GM10266 (cell line): Measurements from ENCODE around the gene GABRD.

ENCODE experiments used
- DNase-seq: peaks from one replicate; pipeline ENCODE4 v3.0.0; 2012; ENCODE audit errors: extremely low spot score
- CTCF ChIP-seq: IDR thresholded peaks from 2 replicates; pipeline ENCODE4 v1.5.1; 2012; ENCODE audit warnings: mild to moderate bottlenecking, low read depth; ENCODE audit not compliant: control insufficient read depth, insufficient read depth; ENCODE audit errors: missing control alignments

GABRD gene

GRCh38 chr1:2059290-2059953, 40.3 kb downstream of the GABRD start:
- no peak for TF ChIP-seq CTCF
- DNase-seq, result no peak

GRCh38 chr1:2060072-2060471, 40.9 kb downstream of the GABRD start:
- no peak for DNase-seq
- no peak for TF ChIP-seq CTCF

- TF ChIP-seq CTCF, result no peak
- DNase-seq, result no peak
Observed at GRCh38 chr1:2060535-2060934, 41.4 kb downstream of the GABRD start.

- no peak for TF ChIP-seq CTCF
- DNase-seq, result no peak
Observed at GRCh38 chr1:2061065-2061778, 42.1 kb downstream of the GABRD start.

- DNase-seq, result no peak
- no peak for TF ChIP-seq CTCF
Observed at GRCh38 chr1:2065699-2066098, 46.6 kb downstream of the GABRD start.

GRCh38 chr1:2067393-2067792, 48.2 kb downstream of the GABRD start:
- DNase-seq, result no peak
- TF ChIP-seq CTCF, result no peak

- TF ChIP-seq CTCF, result no peak
- DNase-seq, result no peak
Observed at GRCh38 chr1:2067981-2068380, 48.8 kb downstream of the GABRD start.
